ENCODE results near the gene PRR3. TPM values are rescaled to one million over a fixed set of nuclear protein-coding genes. Genes with fewer than 3 reads are reported as not detected.

PRR3 gene
- total and polyA plus RNA-seq, 9 of the 15 experiments (the other 6 are each of a cell fraction or from before 2014, with no cell fraction given) = 23.5 to 59.6 (median 28.8) TPM

DNA sequence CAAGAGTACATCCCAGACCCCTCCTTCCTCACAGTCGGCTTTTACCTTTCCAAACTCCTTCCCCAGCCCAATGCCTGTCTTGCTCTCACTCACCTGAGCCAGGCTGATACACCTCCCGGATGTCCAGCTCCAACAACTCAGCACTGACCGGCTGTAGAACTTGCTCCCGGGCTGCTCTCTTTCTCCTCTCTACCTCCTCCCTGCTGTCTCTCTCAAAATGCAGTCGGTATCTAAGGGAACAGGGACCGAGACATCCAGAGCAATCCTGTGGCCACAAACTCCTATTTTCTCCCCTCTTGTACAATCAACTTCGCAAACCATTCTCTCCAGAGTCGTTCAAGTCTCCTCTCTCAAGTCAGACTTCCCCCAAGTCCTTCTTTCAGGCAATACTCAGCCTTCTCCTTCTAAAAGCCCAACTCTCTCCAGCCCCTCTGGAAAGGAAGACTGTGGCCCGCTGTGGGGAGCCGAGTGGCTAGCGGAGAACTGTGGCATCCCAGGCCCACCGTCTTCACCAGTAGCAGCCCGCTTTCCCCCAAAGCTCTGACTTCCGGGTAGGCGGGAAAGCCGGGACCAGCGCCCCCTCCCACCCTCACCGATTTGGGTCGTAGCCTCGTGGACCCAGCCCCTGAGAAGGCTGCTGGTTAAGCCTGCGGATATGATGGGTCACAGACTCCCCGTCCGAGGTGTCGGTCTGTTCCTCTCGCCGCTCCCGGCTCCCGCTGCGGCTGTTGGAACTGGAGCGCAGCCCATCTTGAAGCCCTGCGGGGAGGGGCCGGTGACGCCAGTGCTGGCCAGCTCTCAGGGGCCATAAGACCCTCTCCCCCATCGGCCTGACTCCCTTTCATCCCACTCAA, 1.9 kb upstream of the PRR3 start (continued):
- TF ChIP-seq MXI1 (IDR thresholded peaks at IDR 0.05; ENCODE audit: low read depth, low read length) = no peak
- TF ChIP-seq ZKSCAN3 (CRISPR knock-in tag; IDR thresholded peaks at IDR 0.05) = no peak
- peak in 1 of 3 experiments; percentile 29 for TF ChIP-seq YY1 (IDR thresholded peaks at IDR 0.05; ENCODE audit: borderline replicate concordance in 1 of 3, control insufficient read depth in 1 of 3, extremely low read depth in 1 of 3, insufficient read depth in 3 of 3, insufficient read length in 1 of 3, insufficient replicate concordance in 2 of 3, low read depth in 1 of 3, low read length in 2 of 3)
- TF ChIP-seq RBM39 (optimal IDR thresholded peaks at IDR 0.05; ENCODE audit: low read depth, low read length) = no peak
- no peak for TF ChIP-seq BRF1 (IDR thresholded peaks at IDR 0.05; ENCODE audit: borderline replicate concordance, extremely low read depth, insufficient read length)
- TF ChIP-seq E2F3 (CRISPR knock-in tag; IDR thresholded peaks at IDR 0.05) = no peak
- no peak; the same call in 1 of the 2 replicates for TF ChIP-seq RBFOX2 (IDR thresholded peaks at IDR 0.05; ENCODE audit: low read depth, low read length)
- peak; percentile 24 for TF ChIP-seq PHF20 (IDR thresholded peaks at IDR 0.05; ENCODE audit: partially characterized antibody)

DNA sequence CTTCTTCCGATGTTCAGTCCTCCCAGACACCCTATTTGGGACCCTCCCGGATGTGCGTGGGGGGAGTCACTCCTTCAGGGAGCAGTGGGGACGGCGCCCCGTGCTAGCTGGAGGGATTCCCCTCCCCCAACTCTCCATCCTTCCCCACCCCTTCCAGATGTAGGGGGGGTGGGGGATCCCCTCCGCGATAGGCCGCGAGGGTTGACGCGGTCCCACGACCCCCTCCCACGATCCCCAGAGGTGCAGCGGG, 1.4 kb upstream of the PRR3 start:
- Histone ChIP-seq H3K36me3 (ENCODE audit: control insufficient read depth, insufficient read depth, low read length) (peaks cover 65% of the 10 kb centered on the region), H3K4me2 (ENCODE audit: insufficient read depth, low read length) (peak overlapping the region; percentile 97), H3K4me3 (peak overlapping the region; percentile 80), H3K9me3 (replicated peaks; ENCODE audit: control insufficient read depth, insufficient read depth, low read depth, low read length) (no peaks in the 10 kb centered on the region), H3K9me1 (ENCODE audit: control insufficient read depth, insufficient read depth, low read length) (no peaks in the 10 kb centered on the region), H3K27me3 (ENCODE audit: control insufficient read depth in 2 of 2, insufficient read depth in 2 of 2, low read length in 2 of 2) (no peaks in the 10 kb centered on the region), H3K4me1 (replicated peaks in 1 of 2; ENCODE audit: control insufficient read depth in 2 of 2, insufficient read depth in 2 of 2, low read length in 2 of 2) (peaks cover 17 to 23% of the 10 kb centered on the region in 2 experiments; a peak in 4 of 5 replicates), H2AFZ (ENCODE audit: low read depth, low read length) (peak overlapping the region; percentile 99), H4K20me1 (replicated peaks; ENCODE audit: control insufficient read depth, insufficient read depth, low read length) (0 out of 2 replicates have a peak, but pooled peaks cover 2% of the 10 kb centered on the region), H3K79me2 (ENCODE audit: control insufficient read depth, insufficient read depth, low read length) (peaks cover 49% of the 10 kb centered on the region), H3K27ac (ENCODE audit: extremely low read depth, low read depth, low read length) (peak overlapping the region; percentile 94), H3K9ac (ENCODE audit: insufficient read depth in 1 of 2, low read depth in 2 of 2, low read length in 2 of 2) (peak overlapping the region; percentile 95 to 98)
- intact Hi-C loops (cut with micrococcal nuclease) = loop anchor here (2.0 to 5.0 kb wide), 2 partner anchors 117 to 163 kb away; partner anchors contain the start of gene DHX16
- FAIRE-seq (no peak), DNase-seq (ENCODE audit: extremely low read depth in 1 of 4, low spot score in 3 of 4) (peak in 2 of 4 experiments; percentile 93), ATAC-seq (no peak; the same call in 2 of the 3 replicates)
- in situ Hi-C loops (cut with MboI) = no loop called here
- no TSS peak for BruUV-seq (replicated peaks)
- 3% methylated on average over 6 of the region's 15 CpGs for WGBS (ENCODE audit: insufficient coverage, low coverage, missing lambda C conversion rate)
- CTCF ChIA-PET (ENCODE audit: low intra/inter-chr PET ratio) = no interaction called here
- POLR2A ChIA-PET = interaction anchor here (0.5 to 7.1 kb wide), 10 partner anchors 8 to 233 kb away, joined by 3 to 85 read pairs (median 6); partner anchors contain the start of gene ABCF1
- peak; percentile 87 to 88; a peak in 3 of 4 replicates for TF ChIP-seq SIN3A (IDR thresholded peaks at IDR 0.05; ENCODE audit: borderline replicate concordance in 2 of 2, control insufficient read depth in 1 of 2, low read depth in 2 of 2, low read length in 2 of 2)
- TF ChIP-seq, protein P1, sequence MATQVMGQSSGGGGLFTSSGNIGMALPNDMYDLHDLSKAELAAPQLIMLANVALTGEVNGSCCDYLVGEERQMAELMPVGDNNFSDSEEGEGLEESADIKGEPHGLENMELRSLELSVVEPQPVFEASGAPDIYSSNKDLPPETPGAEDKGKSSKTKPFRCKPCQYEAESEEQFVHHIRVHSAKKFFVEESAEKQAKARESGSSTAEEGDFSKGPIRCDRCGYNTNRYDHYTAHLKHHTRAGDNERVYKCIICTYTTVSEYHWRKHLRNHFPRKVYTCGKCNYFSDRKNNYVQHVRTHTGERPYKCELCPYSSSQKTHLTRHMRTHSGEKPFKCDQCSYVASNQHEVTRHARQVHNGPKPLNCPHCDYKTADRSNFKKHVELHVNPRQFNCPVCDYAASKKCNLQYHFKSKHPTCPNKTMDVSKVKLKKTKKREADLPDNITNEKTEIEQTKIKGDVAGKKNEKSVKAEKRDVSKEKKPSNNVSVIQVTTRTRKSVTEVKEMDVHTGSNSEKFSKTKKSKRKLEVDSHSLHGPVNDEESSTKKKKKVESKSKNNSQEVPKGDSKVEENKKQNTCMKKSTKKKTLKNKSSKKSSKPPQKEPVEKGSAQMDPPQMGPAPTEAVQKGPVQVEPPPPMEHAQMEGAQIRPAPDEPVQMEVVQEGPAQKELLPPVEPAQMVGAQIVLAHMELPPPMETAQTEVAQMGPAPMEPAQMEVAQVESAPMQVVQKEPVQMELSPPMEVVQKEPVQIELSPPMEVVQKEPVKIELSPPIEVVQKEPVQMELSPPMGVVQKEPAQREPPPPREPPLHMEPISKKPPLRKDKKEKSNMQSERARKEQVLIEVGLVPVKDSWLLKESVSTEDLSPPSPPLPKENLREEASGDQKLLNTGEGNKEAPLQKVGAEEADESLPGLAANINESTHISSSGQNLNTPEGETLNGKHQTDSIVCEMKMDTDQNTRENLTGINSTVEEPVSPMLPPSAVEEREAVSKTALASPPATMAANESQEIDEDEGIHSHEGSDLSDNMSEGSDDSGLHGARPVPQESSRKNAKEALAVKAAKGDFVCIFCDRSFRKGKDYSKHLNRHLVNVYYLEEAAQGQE (IDR thresholded peaks at IDR 0.05; ENCODE audit: borderline replicate concordance) = 0 out of 2 replicates have a peak, but pooled peaks have one; percentile 2
- TF ChIP-seq, protein P1 (CRISPR knock-in tag; IDR thresholded peaks at IDR 0.05; ENCODE audit: low read depth) = no peak
- no peak for TF ChIP-seq ZNF431 (CRISPR knock-in tag; IDR thresholded peaks at IDR 0.05)
